LNCaP clone FGC (cell line): ENCODE measurements around the gene SKP1.

Source experiments
- DNase-seq: peaks from one replicate; pipeline ENCODE4 v3.0.0-alpha.2; 2011; ENCODE audit warnings: low read depth
- H3K4me3 ChIP-seq: 2 replicates; pipeline ENCODE4 v1.5.1; 2011; ENCODE audit warnings: mild to moderate bottlenecking, low read depth, low read length, control low read depth
- TF ChIP-seq, protein P1 (sequence below): IDR thresholded peaks from 2 replicates; pipeline ENCODE4 v1.5.1; 2012; ENCODE audit warnings: mild to moderate bottlenecking; ENCODE audit not compliant: control insufficient read depth, insufficient read depth; ENCODE audit errors: extremely low read depth

The SKP1 gene

DNA sequence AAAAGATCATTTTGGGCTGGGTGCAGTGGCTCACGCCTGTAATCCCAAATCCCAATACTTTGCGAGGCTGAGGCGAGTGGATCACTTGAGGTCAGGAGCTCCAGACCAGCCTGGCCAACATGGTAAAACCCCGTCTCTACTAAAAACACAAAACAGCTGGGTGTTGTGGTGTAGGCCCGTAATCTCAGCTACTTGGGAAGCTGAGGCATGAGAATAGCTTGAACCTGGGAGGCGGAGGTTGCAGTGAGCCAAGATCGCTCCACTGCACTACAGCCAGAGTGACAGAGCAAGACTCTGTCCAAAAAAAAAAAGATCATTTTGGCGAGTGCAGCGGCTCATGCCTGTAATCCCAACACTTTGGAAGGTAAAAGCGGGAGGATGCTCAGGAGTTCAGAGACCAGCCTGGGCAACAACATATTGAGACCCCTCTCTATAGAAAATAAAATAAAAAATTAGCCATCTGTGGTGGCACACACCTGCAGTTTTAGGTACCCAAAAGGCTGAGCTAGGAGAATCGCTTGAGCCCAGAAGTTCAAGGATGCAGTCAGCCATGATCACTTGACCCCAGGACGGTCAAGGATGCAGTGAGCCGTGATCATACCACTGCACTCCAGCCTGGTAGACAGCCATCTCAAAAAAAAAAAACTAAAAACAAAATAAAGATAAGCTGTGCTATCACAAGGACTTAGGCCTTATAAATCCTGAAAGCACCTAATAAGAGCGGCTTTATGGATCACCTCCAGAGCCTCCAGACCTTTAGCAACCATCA lies 32.9 kb upstream of the SKP1 start:
- no peak for DNase-seq
- TF ChIP-seq, protein P1, sequence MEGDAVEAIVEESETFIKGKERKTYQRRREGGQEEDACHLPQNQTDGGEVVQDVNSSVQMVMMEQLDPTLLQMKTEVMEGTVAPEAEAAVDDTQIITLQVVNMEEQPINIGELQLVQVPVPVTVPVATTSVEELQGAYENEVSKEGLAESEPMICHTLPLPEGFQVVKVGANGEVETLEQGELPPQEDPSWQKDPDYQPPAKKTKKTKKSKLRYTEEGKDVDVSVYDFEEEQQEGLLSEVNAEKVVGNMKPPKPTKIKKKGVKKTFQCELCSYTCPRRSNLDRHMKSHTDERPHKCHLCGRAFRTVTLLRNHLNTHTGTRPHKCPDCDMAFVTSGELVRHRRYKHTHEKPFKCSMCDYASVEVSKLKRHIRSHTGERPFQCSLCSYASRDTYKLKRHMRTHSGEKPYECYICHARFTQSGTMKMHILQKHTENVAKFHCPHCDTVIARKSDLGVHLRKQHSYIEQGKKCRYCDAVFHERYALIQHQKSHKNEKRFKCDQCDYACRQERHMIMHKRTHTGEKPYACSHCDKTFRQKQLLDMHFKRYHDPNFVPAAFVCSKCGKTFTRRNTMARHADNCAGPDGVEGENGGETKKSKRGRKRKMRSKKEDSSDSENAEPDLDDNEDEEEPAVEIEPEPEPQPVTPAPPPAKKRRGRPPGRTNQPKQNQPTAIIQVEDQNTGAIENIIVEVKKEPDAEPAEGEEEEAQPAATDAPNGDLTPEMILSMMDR = no peak
- peak overlapping the region; percentile 10; the same call in 1 of the 2 replicates for H3K4me3 ChIP-seq

GRCh38 chr5:134207696-134208095 lies 30.9 kb upstream of the SKP1 start:
- DNase-seq = no peak
- TF ChIP-seq, protein P1 = no peak
- H3K4me3 ChIP-seq = no peak overlapping the region

DNA sequence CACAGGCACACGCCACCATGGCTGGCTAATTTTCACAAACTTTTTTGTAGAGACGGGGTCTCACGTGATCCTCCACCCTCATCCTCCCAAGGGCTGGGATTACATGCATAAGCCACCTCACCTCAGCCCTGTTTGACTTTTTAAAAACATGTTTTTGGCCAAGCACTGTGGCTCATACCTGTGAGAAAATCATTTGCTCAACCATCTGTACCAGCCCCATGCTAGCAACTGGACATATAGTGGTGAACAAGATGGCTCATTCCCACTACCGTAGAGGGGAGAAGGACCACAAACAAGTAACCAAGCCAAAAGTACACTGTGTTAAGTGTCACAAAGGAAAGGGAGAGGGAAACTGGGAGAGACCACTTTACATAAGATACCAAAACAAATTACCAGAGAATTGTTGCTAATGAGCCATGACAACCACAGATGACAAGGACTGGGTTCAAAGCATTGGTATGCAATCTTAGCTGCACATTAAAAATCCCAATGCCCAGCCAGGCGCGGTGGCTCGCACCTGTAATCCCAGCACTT lies 29.9 kb upstream of the SKP1 start:
- H3K4me3 ChIP-seq = no peak overlapping the region
- no peak for DNase-seq
- TF ChIP-seq, protein P1 = no peak

GRCh38 chr5:134204575-134204974 lies 27.8 kb upstream of the SKP1 start:
- TF ChIP-seq, protein P1 = no peak
- no peak for DNase-seq
- no peak overlapping the region for H3K4me3 ChIP-seq

GRCh38 chr5:134203630-134204029 lies 26.9 kb upstream of the SKP1 start:
- no peak overlapping the region for H3K4me3 ChIP-seq
- no peak for DNase-seq
- TF ChIP-seq, protein P1 = no peak

GRCh38 chr5:134195666-134196065 lies 18.9 kb upstream of the SKP1 start:
- DNase-seq = no peak
- H3K4me3 ChIP-seq = no peak overlapping the region
- TF ChIP-seq, protein P1 = no peak

GRCh38 chr5:134189031-134189430 lies 12.3 kb upstream of the SKP1 start:
- H3K4me3 ChIP-seq = no peak overlapping the region
- TF ChIP-seq, protein P1 = no peak
- DNase-seq = no peak
